ENCODE results near the gene CABP1.

Gene CABP1

GRCh38 chr12:120654656-120655055 lies 14.2 kb downstream of the CABP1 start:
- TF ChIP-seq CTCF (IDR thresholded peaks at IDR 0.05; ENCODE audit: low read depth, low read length, missing control alignments): no peak
- in situ Hi-C loops (cut with HindIII; ENCODE audit: low sequenced_read_pairs): no loop called here

GRCh38 chr12:120656008-120656407 lies 15.6 kb downstream of the CABP1 start:
- no peak overlapping the region for H3K4me3 ChIP-seq (ENCODE audit: low read depth, low read length)
- in situ Hi-C loops (cut with HindIII; ENCODE audit: low sequenced_read_pairs): no loop called here
- DNase-seq (ENCODE audit: low read depth): no peak
- TF ChIP-seq CTCF (IDR thresholded peaks at IDR 0.05; ENCODE audit: low read depth, low read length, missing control alignments): no peak

More at GRCh38 chr12:120654656-120655055, 14.2 kb downstream of the CABP1 start:
- no peak for DNase-seq (ENCODE audit: low read depth)
- H3K4me3 ChIP-seq (ENCODE audit: low read depth, low read length): no peak overlapping the region

- in situ Hi-C loops (cut with HindIII; ENCODE audit: low sequenced_read_pairs): no loop called here
- H3K4me3 ChIP-seq (ENCODE audit: low read depth, low read length): no peak overlapping the region
- no peak for TF ChIP-seq CTCF (IDR thresholded peaks at IDR 0.05; ENCODE audit: low read depth, low read length, missing control alignments)
- DNase-seq (ENCODE audit: low read depth): no peak
Observed at GRCh38 chr12:120658286-120659150, 18.1 kb downstream of the CABP1 start.

GRCh38 chr12:120659151-120659525 lies 18.7 kb downstream of the CABP1 start:
- no peak for TF ChIP-seq CTCF (IDR thresholded peaks at IDR 0.05; ENCODE audit: low read depth, low read length, missing control alignments)
- in situ Hi-C loops (cut with HindIII; ENCODE audit: low sequenced_read_pairs): no loop called here
- DNase-seq (ENCODE audit: low read depth): no peak
- H3K4me3 ChIP-seq (ENCODE audit: low read depth, low read length): no peak overlapping the region

- no peak overlapping the region for H3K4me3 ChIP-seq (ENCODE audit: low read depth, low read length)
- TF ChIP-seq CTCF (IDR thresholded peaks at IDR 0.05; ENCODE audit: low read depth, low read length, missing control alignments): no peak
- no peak for DNase-seq (ENCODE audit: low read depth)
- in situ Hi-C loops (cut with HindIII; ENCODE audit: low sequenced_read_pairs): no loop called here
Observed at GRCh38 chr12:120661432-120661831, 21.0 kb downstream of the CABP1 start.

GRCh38 chr12:120662879-120663278 lies 22.5 kb downstream of the CABP1 start:
- H3K4me3 ChIP-seq (ENCODE audit: low read depth, low read length): no peak overlapping the region
- no peak for DNase-seq (ENCODE audit: low read depth)
- in situ Hi-C loops (cut with HindIII; ENCODE audit: low sequenced_read_pairs): no loop called here
- no peak for TF ChIP-seq CTCF (IDR thresholded peaks at IDR 0.05; ENCODE audit: low read depth, low read length, missing control alignments)

Data from astrocyte of the cerebellum (primary cell).